H1 (cell line): ENCODE data around the gene NSUN7. TPM values are rescaled to one million over a fixed set of nuclear protein-coding genes. Genes with fewer than 3 reads are reported as not detected.

Source experiments
- CTCF ChIA-PET: fragments of 300-600 bp; sonication (Branson Sonifier 250); formaldehyde crosslinking; loops from one replicate; lab custom pipeline; 2021; ENCODE audit not compliant: partially characterized antibody; lab: Charles Lee
- POLR2A ChIA-PET: fragments of 300-600 bp; sonication (Branson Sonifier 250); formaldehyde crosslinking; loops from one replicate; lab custom pipeline; 2021; ENCODE audit warnings: inconsistent platforms; ENCODE audit not compliant: partially characterized antibody; lab: Charles Lee
- DNase-seq, 2 experiments: peaks; one replicate each; pipeline versions ENCODE4 v3.0.0 to v3.0.0-alpha.2; 2010 to 2022; ENCODE audit warnings: low spot score in 2 of 2, low read depth in 1 of 2, mixed read lengths in 1 of 2
- FAIRE-seq: peaks from 2 replicates; lab custom pipeline; 2011; peaks lifted over from hg19 to GRCh38; lab: Jason Lieb, UNC
- H2AFZ ChIP-seq: 2 replicates; pipeline ENCODE4 v1.8.1; 2012; ENCODE audit warnings: low read length, inconsistent platforms
- H2AK5ac ChIP-seq: 2 replicates; pipeline ENCODE4 v1.6.1; 2013; ENCODE audit warnings: low read depth, low read length
- H2BK120ac ChIP-seq: replicated peaks from 2 replicates; pipeline ENCODE3; 2013; ENCODE audit warnings: low read depth, low read length, inconsistent platforms
- H2BK12ac ChIP-seq: 2 replicates; pipeline ENCODE4 v1.6.1; 2013; ENCODE audit warnings: low read depth, low read length
- H2BK15ac ChIP-seq: 2 replicates; pipeline ENCODE4 v1.6.1; 2013; ENCODE audit warnings: low read length
- H2BK20ac ChIP-seq: 2 replicates; pipeline ENCODE4 v1.6.1; 2013; ENCODE audit warnings: low read length
- H2BK5ac ChIP-seq: 2 replicates; pipeline ENCODE4 v1.6.1; 2013; ENCODE audit warnings: low read depth, low read length
- H3K14ac ChIP-seq: 2 replicates; pipeline ENCODE4 v1.6.1; 2013; ENCODE audit warnings: inconsistent platforms; ENCODE audit not compliant: insufficient read length
- H3K18ac ChIP-seq: 2 replicates; pipeline ENCODE4 v1.6.1; 2013; ENCODE audit warnings: low read length; ENCODE audit errors: extremely low read depth
- H3K23ac ChIP-seq: 2 replicates; pipeline ENCODE4 v1.6.1; 2013; ENCODE audit warnings: inconsistent platforms; ENCODE audit not compliant: insufficient read length
- H3K23me2 ChIP-seq: 2 replicates; pipeline ENCODE4 v1.6.1; 2013; ENCODE audit warnings: low read depth, low read length
- H3K27ac ChIP-seq: 2 replicates; pipeline ENCODE4 v1.6.1; 2011; ENCODE audit warnings: low read depth, low read length, inconsistent platforms
- H3K27me3 ChIP-seq, 4 experiments: replicated peaks in 1 of 4; 1 replicate in 1 of 4; 2 replicates in 3 of 4; pipeline versions ENCODE4 v1.6.1 to v1.8.1; 2011 to 2013; ENCODE audit warnings: low read length in 3 of 4, mild to moderate bottlenecking in 3 of 4, inconsistent platforms in 2 of 4, mixed read lengths in 2 of 4, moderate library complexity in 1 of 4; ENCODE audit not compliant: control insufficient read depth in 3 of 4, insufficient read depth in 3 of 4; ENCODE audit errors: extremely low read depth in 1 of 4
- H3K36me3 ChIP-seq, 4 experiments: 2 replicates each; pipeline versions ENCODE4 v1.6.1 to v1.8.1; 2011 to 2013; ENCODE audit warnings: mild to moderate bottlenecking in 4 of 4, low read length in 3 of 4, moderate library complexity in 2 of 4, control low read depth in 1 of 4, inconsistent platforms in 1 of 4; ENCODE audit not compliant: insufficient read depth in 4 of 4, control insufficient read depth in 2 of 4
- H3K4ac ChIP-seq: replicated peaks from 2 replicates; pipeline ENCODE3; 2013; ENCODE audit warnings: low read length, low read depth, mixed read lengths, inconsistent platforms; ENCODE audit not compliant: insufficient read length
- H3K4me1 ChIP-seq, 4 experiments: replicated peaks in 1 of 4; 1 replicate in 1 of 4; 2 replicates in 3 of 4; pipeline versions ENCODE4 v1.6.1 to v1.8.1; 2011 to 2013; ENCODE audit warnings: low read length in 3 of 4, inconsistent platforms in 2 of 4, mixed read lengths in 1 of 4; ENCODE audit not compliant: insufficient read depth in 4 of 4, control insufficient read depth in 3 of 4
- H3K4me2 ChIP-seq, 2 experiments: 2 replicates each; pipeline versions ENCODE4 v1.6.1 to v1.8.1; 2011 to 2013; ENCODE audit warnings: low read depth in 2 of 2, low read length in 2 of 2, control low read depth in 1 of 2, inconsistent platforms in 1 of 2, mild to moderate bottlenecking in 1 of 2; ENCODE audit not compliant: insufficient read depth in 1 of 2
- H3K4me3 ChIP-seq, 4 experiments: fragments of 200-600, 300-600 bp in 1 of 4; sonication (generic), shearing (Covaris generic), sonication (Bioruptor Twin) in 1 of 4; 2 replicates each; pipeline versions ENCODE4 v1.5.1 to v1.8.1; 2011 to 2016; ENCODE audit warnings: low read length in 4 of 4, low read depth in 3 of 4, control low read depth in 2 of 4, inconsistent platforms in 2 of 4, mild to moderate bottlenecking in 2 of 4, mixed read lengths in 1 of 4, moderate library complexity in 1 of 4; ENCODE audit not compliant: insufficient read depth in 2 of 4; ENCODE audit errors: extremely low read depth in 1 of 4
- H3K56ac ChIP-seq: replicated peaks from 2 replicates; pipeline ENCODE3; 2013; ENCODE audit warnings: low read depth, mild to moderate bottlenecking, mixed read lengths, low read length, inconsistent platforms; ENCODE audit not compliant: insufficient read length
- H3K79me1 ChIP-seq: 2 replicates; pipeline ENCODE4 v1.6.1; 2013; ENCODE audit warnings: low read depth, low read length, control low read depth
- H3K79me2 ChIP-seq, 2 experiments: 2 replicates each; pipeline versions ENCODE4 v1.6.1 to v1.8.1; 2012 to 2013; ENCODE audit warnings: low read length in 2 of 2, mild to moderate bottlenecking in 2 of 2, inconsistent platforms in 1 of 2; ENCODE audit not compliant: insufficient read depth in 2 of 2, control insufficient read depth in 1 of 2
- H3K9ac ChIP-seq, 4 experiments: replicated peaks in 1 of 4; 1 replicate in 1 of 4; 2 replicates in 3 of 4; pipeline versions ENCODE4 v1.6.1 to v1.8.1; 2011 to 2013; ENCODE audit warnings: low read depth in 3 of 4, low read length in 3 of 4, control low read depth in 2 of 4, mild to moderate bottlenecking in 2 of 4, moderate library complexity in 2 of 4, inconsistent platforms in 1 of 4; ENCODE audit errors: extremely low read depth in 1 of 4
- H3K9me3 ChIP-seq, 2 experiments: 2 replicates each; pipeline versions ENCODE4 v1.6.1 to v1.8.1; 2012 to 2013; ENCODE audit warnings: mild to moderate bottlenecking in 2 of 2, moderate library complexity in 2 of 2, control low read depth in 1 of 2, inconsistent platforms in 1 of 2, low read depth in 1 of 2, low read length in 1 of 2, mixed read lengths in 1 of 2; ENCODE audit not compliant: insufficient read depth in 2 of 2
- H4K20me1 ChIP-seq, 2 experiments: replicated peaks in 1 of 2; 2 replicates each; pipeline versions ENCODE3 to v1.8.1; 2011 to 2013; ENCODE audit warnings: inconsistent platforms in 2 of 2, low read length in 2 of 2, mild to moderate bottlenecking in 1 of 2; ENCODE audit not compliant: insufficient read depth in 2 of 2, control insufficient read depth in 1 of 2
- H4K5ac ChIP-seq: 2 replicates; pipeline ENCODE4 v1.6.1; 2013; ENCODE audit warnings: low read length, low read depth, mixed read lengths, inconsistent platforms; ENCODE audit not compliant: insufficient read length
- H4K8ac ChIP-seq: 2 replicates; pipeline ENCODE4 v1.8.0; 2013; ENCODE audit warnings: mild to moderate bottlenecking, moderate library complexity, low read length, inconsistent platforms; ENCODE audit not compliant: insufficient read depth; ENCODE audit errors: extremely low read depth
- H4K91ac ChIP-seq: replicated peaks from 2 replicates; pipeline ENCODE3; 2013; ENCODE audit warnings: low read length, mixed read lengths, inconsistent platforms; ENCODE audit not compliant: insufficient read length
- EP300 ChIP-seq, 2 experiments: IDR thresholded peaks; 1 replicate in 1 of 2; 2 replicates in 1 of 2; pipeline ENCODE4 v1.6.1; 2011 to 2012; ENCODE audit warnings: low read depth in 2 of 2, low read length in 2 of 2, mild to moderate bottlenecking in 2 of 2, borderline replicate concordance in 1 of 2, inconsistent platforms in 1 of 2, moderate library complexity in 1 of 2
- FOSL1 ChIP-seq: IDR thresholded peaks from 2 replicates; pipeline ENCODE4 v1.6.1; 2011; ENCODE audit warnings: mild to moderate bottlenecking, low read depth, low read length, moderate library complexity; ENCODE audit not compliant: insufficient read depth
- KDM1A ChIP-seq: fragments of 200-600, 300-600 bp; sonication (generic); IDR thresholded peaks from 2 replicates; pipeline ENCODE4 v1.7.1; 2016; ENCODE audit warnings: mild to moderate bottlenecking, low read length, borderline replicate concordance
- MAFK ChIP-seq: IDR thresholded peaks from 2 replicates; pipeline ENCODE4 v1.6.1; 2012; ENCODE audit warnings: low read depth, mild to moderate bottlenecking, improper control_type of control experiment, low read length
- POU5F1 ChIP-seq: IDR thresholded peaks from 2 replicates; pipeline ENCODE4 v1.6.1; 2011; ENCODE audit warnings: low read depth, mild to moderate bottlenecking, low read length, moderate library complexity
- RNF2 ChIP-seq: fragments of 200-900, 300-1000 bp; sonication (generic); IDR thresholded peaks from 2 replicates; pipeline ENCODE4 v1.7.1; 2016; ENCODE audit warnings: borderline replicate concordance, low read depth, mild to moderate bottlenecking, antibody characterized with exemption, low read length; ENCODE audit not compliant: poor library complexity, severe bottlenecking; ENCODE audit errors: missing control alignments
- RXRA ChIP-seq: IDR thresholded peaks from 2 replicates; pipeline ENCODE4 v1.6.1; 2011; ENCODE audit warnings: low read depth, mild to moderate bottlenecking, low read length, moderate library complexity; ENCODE audit not compliant: insufficient read depth
- SAP30 ChIP-seq: fragments of 300-600 bp; sonication (generic); IDR thresholded peaks from 2 replicates; pipeline ENCODE4 v1.7.1; 2012; ENCODE audit warnings: low read length, moderate library complexity, mild to moderate bottlenecking, inconsistent platforms; ENCODE audit not compliant: insufficient read depth, insufficient replicate concordance
- SRF ChIP-seq: IDR thresholded peaks from 2 replicates; pipeline ENCODE4 v1.6.1; 2011; ENCODE audit warnings: mild to moderate bottlenecking, low read depth, low read length, moderate library complexity
- polyA plus RNA-seq, 7 experiments: library from polyadenylated mRNA; depleted of rRNA in 3 of 7; stranded (reverse) in 5 of 7; unstranded in 2 of 7; fragments of >200 nt in 5 of 7; fragments of 200-250 nt in 2 of 7; gene quantifications; 1 replicate in 5 of 7; 2 replicates in 1 of 7; 4 replicates in 1 of 7; pipeline versions ENCODE4 v1.2.1 to v1.2.3, GENCODE V29; 2011 to 2013; ENCODE audit warnings: missing spikeins in 2 of 7, mixed read lengths in 2 of 7
- total RNA-seq: library from RNA; stranded (reverse); fragmentation: NEBNext Ultra II Directional; extraction: Animal tissue kit (Norgen Biotek cat#: 25700); gene quantifications from 2 replicates; pipeline ENCODE4 v1.2.1, GENCODE V29; 2021
- TF ChIP-seq, protein P1 (sequence below): IDR thresholded peaks from 2 replicates; pipeline ENCODE4 v1.6.1; 2011; ENCODE audit warnings: low read length, improper control_type of control experiment
- TF ChIP-seq, protein P2 (sequence below): IDR thresholded peaks from 2 replicates; pipeline ENCODE4 v1.6.1; 2012; ENCODE audit warnings: inconsistent platforms

NSUN7 gene
- total and polyA plus RNA-seq, 2 of the 8 experiments (the other 6 are each of a cell fraction or from before 2014, with no cell fraction given) = 8.8 to 24.4 TPM

DNA sequence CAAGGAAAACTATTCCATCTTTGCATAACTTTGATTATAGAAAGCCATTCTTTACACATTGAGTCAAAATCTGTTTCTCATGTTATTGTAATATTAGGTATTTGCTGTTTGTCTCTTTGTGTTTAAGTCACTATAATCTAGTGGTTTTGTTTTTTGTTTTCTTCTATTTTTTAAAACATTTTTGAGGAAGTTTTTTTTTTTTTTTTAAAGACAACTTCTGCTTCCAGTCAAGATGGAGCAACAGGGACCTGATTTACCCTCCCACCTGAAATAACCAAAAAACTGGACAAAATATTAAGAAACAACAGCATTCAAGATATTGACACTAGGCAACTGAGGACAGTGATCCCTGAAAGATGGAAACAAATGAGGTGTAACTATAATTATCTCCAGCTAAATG is 18.4 kb upstream of the NSUN7 start:
- H2BK20ac ChIP-seq = no peak overlapping the region
- H3K23me2 ChIP-seq = no peaks in the 10 kb centered on the region
- H4K8ac ChIP-seq = no peak overlapping the region
- H3K4me1 ChIP-seq = no peaks in the 10 kb centered on the region
- H2BK15ac ChIP-seq = no peak overlapping the region
- no peaks in the 10 kb centered on the region for H3K27me3 ChIP-seq
- no peak overlapping the region for H2AFZ ChIP-seq
- FAIRE-seq = no peak
- no peak overlapping the region for H3K56ac ChIP-seq
- no peak overlapping the region for H3K14ac ChIP-seq
- CTCF ChIA-PET = interaction anchor here (0.9 kb wide), 1 partner anchor 165 kb away, joined by 3 read pairs; no protein-coding TSS in a partner anchor
- H2AK5ac ChIP-seq = no peak overlapping the region
- no peak overlapping the region for H3K4ac ChIP-seq
- H4K5ac ChIP-seq = no peak overlapping the region
- H3K79me1 ChIP-seq = no peaks in the 10 kb centered on the region
- no peaks in the 10 kb centered on the region for H4K20me1 ChIP-seq
- H3K4me3 ChIP-seq = no peak overlapping the region
- H3K27ac ChIP-seq = no peak overlapping the region
- H3K36me3 ChIP-seq = no peaks in the 10 kb centered on the region
- no peak overlapping the region for H3K18ac ChIP-seq
- H4K91ac ChIP-seq = no peak overlapping the region
- H2BK120ac ChIP-seq = no peak overlapping the region
- DNase-seq = no peak
- no peak overlapping the region for H2BK12ac ChIP-seq
- no peaks in the 10 kb centered on the region for H3K9me3 ChIP-seq
- POLR2A ChIA-PET = no interaction called here
- H3K79me2 ChIP-seq = no peaks in the 10 kb centered on the region
- no peak overlapping the region for H3K4me2 ChIP-seq
- no peak overlapping the region for H3K23ac ChIP-seq
- H3K9ac ChIP-seq = no peak overlapping the region
- H2BK5ac ChIP-seq = no peak overlapping the region
- TF ChIP-seq RXRA (no peak), SAP30 (no peak), RNF2 (no peak), EP300 (IDR thresholded peaks at IDR 0.05; ENCODE audit: borderline replicate concordance in 1 of 2, low read depth in 2 of 2, low read length in 2 of 2) (no peak), MAFK (no peak), FOSL1 (no peak), SRF (no peak), KDM1A (no peak), POU5F1 (no peak)
- TF ChIP-seq, protein P1, sequence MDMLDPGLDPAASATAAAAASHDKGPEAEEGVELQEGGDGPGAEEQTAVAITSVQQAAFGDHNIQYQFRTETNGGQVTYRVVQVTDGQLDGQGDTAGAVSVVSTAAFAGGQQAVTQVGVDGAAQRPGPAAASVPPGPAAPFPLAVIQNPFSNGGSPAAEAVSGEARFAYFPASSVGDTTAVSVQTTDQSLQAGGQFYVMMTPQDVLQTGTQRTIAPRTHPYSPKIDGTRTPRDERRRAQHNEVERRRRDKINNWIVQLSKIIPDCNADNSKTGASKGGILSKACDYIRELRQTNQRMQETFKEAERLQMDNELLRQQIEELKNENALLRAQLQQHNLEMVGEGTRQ = no peak
- TF ChIP-seq, protein P2, sequence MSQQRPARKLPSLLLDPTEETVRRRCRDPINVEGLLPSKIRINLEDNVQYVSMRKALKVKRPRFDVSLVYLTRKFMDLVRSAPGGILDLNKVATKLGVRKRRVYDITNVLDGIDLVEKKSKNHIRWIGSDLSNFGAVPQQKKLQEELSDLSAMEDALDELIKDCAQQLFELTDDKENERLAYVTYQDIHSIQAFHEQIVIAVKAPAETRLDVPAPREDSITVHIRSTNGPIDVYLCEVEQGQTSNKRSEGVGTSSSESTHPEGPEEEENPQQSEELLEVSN = no peak
